ENCODE results near the gene FNDC3A. TPM values are rescaled to one million over a fixed set of nuclear protein-coding genes. Genes with fewer than 3 reads are reported as not detected.

FNDC3A gene, protein sequence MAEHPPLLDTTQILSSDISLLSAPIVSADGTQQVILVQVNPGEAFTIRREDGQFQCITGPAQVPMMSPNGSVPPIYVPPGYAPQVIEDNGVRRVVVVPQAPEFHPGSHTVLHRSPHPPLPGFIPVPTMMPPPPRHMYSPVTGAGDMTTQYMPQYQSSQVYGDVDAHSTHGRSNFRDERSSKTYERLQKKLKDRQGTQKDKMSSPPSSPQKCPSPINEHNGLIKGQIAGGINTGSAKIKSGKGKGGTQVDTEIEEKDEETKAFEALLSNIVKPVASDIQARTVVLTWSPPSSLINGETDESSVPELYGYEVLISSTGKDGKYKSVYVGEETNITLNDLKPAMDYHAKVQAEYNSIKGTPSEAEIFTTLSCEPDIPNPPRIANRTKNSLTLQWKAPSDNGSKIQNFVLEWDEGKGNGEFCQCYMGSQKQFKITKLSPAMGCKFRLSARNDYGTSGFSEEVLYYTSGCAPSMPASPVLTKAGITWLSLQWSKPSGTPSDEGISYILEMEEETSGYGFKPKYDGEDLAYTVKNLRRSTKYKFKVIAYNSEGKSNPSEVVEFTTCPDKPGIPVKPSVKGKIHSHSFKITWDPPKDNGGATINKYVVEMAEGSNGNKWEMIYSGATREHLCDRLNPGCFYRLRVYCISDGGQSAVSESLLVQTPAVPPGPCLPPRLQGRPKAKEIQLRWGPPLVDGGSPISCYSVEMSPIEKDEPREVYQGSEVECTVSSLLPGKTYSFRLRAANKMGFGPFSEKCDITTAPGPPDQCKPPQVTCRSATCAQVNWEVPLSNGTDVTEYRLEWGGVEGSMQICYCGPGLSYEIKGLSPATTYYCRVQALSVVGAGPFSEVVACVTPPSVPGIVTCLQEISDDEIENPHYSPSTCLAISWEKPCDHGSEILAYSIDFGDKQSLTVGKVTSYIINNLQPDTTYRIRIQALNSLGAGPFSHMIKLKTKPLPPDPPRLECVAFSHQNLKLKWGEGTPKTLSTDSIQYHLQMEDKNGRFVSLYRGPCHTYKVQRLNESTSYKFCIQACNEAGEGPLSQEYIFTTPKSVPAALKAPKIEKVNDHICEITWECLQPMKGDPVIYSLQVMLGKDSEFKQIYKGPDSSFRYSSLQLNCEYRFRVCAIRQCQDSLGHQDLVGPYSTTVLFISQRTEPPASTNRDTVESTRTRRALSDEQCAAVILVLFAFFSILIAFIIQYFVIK
- total RNA-seq = 34.6 and 37.9 TPM in 2 replicates

DNA sequence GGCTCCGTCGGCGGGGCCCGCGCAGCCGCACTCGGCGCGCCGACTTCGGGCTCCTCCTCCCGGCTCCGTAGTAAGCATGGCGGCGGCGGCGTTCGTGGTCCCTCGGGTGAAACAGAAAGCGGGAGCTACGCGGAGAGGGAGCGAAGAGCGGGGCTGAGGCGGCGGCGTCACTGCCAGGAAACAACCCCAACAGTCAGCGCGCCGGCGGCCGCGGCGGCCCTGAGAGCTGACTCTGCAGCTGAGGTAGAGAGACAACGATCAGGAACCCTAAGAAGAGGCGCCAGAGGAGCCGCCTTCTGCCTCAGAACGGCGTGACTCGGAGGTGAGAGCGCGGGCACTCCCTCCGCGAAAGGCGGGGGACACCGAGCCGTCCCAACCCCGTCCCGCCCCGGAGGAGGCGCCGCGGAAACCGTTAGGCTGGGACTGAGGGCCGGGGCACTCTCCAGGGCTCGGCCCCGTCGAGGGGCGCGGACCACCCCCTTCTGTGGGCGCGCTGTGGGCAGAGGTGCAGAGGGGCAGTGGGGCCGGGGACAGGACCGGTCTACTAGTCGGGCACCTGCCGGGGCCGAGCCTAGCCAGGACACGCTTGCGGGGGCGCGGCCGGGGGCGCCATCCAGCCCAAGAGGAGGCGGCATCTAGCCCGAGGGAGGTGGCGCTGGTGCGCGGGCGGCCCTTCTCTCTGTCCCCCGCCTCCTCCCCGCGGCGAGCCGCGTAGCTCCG lies at the start of gene FNDC3A:
Gene FNDC3A (plus strand): TSS at position 57 of the 720 bp plus-strand sequence. CDS start 30,279 bp downstream, outside the sequence.
- intact Hi-C loops (cut with micrococcal nuclease) = loop anchor here (1.0 to 10.0 kb wide), 25 partner anchors 92 to 1261 kb away; partner anchors contain the start of genes CAB39L, CDADC1, CYSLTR2 and EBPL

DNA sequence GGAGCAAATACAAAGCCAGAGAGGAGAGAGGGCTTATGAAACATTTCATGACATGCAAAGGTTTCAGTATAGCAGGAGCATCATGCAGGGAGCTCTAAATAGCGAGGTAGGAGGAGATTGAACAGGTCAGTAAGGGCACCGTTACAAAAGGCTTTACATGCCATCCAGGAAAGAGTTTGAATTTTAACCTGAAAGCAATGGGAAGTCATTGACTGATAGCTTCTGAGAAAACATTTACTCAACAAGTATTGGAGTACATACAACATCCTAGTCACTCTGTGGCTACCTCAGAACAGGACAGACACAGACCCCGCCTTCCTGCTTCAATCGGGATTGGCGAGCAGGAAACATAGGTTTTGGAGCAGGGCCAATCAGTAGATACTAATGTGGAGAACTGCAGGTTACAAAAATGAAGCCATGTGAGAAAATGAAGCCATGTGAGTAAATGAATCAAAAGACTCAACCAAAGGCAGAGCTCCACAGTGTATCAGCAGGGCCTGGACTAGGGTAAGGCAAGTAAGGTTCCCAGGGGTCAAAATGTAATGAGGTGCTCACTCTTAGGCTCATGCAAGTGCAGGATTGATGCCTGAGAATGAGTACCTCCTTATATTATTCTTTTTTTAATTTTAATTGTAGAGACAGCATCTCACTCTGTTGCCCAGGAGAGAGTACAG lies 46.8 kb upstream of the FNDC3A start:
- intact Hi-C loops (cut with micrococcal nuclease) = no loop called here

DNA sequence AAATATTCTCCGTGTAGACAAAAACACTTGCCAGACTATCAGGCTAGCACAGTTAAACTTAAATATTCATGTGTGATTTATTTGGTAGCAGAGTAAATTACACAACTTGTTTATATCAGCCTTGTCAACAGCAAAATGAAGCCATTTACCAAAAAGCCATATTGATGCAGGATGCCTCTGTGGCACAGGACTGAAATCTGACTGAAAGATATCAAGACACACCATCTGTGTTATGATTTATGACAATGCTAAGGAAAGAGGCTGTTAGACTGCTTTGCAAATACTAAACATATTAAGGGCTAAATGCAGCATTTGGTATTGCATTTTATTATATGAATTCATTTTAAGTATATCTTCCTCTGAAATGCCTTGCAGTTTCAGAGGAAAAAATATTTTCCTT lies 44.8 kb upstream of the FNDC3A start:
- intact Hi-C loops (cut with micrococcal nuclease) = no loop called here

DNA sequence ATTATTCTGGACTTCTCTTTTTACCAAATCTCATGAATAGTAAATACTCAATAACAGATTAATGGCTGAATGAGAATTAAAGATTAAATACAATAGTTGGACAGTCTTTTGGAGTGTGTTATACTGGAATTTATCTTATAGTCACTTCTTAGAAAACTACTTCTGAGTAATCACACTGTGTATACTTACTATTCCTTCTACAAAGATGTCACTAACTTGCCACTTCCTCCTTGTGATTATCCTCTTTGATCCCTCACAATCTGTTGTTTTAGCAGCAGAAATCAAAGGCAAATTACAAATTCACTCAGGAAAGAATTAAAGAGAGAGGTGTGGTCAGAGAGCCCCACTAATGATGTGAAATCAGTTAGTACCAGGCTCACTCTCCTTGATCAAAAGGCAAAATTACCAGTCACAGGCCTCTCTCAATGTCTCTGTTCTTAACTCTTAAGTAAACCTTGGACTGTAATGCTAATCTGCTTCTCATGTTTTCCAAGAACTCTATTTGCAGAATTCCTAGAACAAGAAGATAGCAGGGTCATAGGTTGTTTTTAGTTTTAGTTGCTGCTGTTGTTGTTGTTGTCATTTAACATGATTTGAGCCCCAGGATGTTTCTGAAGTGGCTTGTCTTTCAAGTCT lies 37.3 kb upstream of the FNDC3A start:
- intact Hi-C loops (cut with micrococcal nuclease) = loop anchor here (5.0 kb wide), 1 partner anchor 46 kb away; no protein-coding TSS in a partner anchor

DNA sequence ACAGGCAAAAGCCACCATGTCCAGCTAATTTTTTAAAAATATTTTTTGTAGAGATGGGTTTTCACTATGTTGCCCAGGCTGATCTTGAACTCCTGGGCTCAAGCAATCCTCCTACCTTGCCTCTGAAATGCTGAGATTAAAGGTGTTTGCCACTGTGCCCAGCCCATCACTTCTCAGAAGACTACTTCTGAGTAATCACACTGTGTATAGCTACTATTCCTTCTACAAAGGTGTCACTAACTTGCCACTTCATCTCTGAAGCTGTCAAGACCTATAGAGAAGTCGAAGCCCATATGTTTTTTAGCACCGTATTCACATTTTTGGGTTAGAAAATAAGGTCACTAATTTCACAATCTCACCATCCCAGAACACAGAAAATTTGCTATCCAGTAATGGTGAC lies 36.0 kb upstream of the FNDC3A start:
- intact Hi-C loops (cut with micrococcal nuclease) = loop anchor here (5.0 kb wide), 1 partner anchor 47 kb away; no protein-coding TSS in a partner anchor

DNA sequence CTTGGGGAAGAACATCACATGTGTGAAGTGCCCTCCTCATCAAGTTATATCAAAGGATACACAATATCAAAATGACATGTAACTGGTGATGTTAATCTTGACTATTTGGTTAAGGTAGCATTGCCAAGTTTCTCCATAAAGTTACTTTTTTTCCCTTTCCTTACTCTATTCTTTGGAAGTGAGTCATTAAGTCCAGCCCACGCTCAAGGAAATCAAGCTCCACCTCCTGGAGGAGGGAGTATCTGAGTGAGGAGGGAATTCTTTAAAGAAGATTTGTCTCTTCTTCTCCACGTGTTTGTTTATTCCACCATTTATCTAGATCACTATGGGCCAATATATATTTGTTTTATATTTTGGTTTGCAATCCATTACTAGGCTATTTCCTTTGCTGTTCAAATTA lies 33.6 kb upstream of the FNDC3A start:
- intact Hi-C loops (cut with micrococcal nuclease) = no loop called here

DNA sequence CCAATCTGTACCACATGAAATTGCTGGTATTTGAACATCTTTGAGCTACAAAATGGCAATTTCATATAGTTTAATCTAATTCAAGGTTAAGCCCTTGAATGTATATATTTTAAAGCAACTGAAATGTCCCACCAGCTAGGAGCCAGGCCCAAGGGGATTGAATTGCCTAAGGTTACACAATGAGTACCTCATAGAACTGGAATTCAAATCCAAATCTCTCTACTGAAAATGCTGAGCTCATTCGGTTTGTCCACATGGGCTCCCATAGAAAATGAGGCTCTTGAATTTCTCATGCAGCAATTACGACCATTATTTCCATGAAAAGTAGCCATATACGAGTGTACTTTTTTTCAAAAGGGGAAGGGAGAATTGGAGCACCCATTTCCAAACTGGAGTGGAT lies 31.5 kb upstream of the FNDC3A start:
- intact Hi-C loops (cut with micrococcal nuclease) = no loop called here

DNA sequence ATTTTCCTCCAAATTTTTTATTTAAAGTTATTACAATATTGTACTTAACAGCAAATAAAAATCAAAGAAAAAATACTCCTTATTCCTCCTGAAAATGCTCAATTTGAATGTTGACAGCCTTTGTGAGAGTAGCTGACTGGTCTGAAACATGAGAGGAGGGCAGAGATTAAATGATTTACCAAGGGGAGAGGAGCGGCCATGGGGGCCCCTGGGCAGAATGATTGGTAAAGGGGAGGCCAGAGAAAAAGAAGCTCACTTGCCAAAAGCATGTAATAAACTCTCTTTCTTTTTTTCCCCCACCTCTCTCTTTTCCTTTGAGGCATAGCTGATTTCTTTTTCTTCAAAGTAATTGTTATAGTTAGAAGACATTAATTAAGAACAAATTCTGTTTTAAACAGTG lies 30.1 kb upstream of the FNDC3A start:
- intact Hi-C loops (cut with micrococcal nuclease) = no loop called here

DNA sequence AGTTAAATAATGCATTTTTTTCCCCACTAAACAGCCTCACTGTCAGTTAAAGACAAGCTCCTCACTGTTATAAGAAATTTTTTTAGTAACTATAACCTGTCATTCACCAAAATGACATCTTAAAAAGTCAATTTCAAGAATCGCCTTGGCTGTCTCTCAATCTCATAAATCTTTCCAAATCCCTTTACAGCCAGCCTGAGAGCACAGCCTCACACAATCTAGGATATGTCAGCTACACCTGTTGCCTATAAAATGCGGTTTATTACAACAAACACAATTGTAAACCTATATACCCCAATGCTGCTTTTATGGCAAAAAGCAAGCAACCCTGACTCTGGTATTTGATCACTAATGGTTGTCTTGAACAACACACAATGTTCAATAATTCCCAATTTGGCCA lies 29.5 kb upstream of the FNDC3A start:
- intact Hi-C loops (cut with micrococcal nuclease) = no loop called here

DNA sequence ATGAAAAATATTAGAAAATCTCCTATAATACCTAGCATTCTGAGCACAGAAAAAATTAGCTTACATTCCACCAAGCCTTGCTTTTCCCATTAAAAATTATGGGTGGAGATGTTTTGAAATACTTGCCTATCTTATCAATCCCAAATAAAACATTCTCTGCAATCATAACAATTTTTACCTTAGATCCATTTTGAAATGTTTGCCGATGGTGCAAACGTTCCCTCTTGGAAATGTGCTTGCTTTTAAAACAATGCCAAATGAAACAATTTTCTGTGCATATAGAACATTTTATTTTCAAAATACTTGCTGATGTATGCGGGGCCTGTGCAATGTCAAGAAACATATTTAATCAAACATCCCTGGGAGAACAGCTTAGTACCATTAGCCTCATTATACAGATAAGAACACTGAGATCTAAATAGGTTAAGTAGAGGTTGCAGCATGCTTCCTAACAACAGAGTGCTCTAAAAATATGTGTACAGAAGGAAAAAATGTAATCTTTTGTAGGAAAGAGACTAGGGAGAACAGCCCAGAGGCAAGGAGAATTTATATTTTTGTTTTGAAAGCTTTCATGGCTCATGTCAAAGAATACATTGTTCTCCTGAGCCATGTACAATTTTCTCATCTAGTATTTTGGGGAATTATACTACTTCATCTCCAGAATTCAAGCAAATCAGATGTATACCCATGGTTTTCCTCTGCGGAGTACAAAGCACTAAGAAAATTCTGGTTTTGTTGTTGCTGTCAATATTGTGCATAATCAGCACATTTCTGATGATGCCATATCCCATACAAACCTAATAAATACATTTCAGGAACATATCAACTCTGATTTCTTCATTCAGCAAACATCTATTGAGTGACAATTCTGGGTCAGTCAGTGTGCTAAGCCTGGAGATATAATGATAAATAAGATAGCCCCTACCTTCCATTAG lies 25.9 kb upstream of the FNDC3A start:
- intact Hi-C loops (cut with micrococcal nuclease) = no loop called here

DNA sequence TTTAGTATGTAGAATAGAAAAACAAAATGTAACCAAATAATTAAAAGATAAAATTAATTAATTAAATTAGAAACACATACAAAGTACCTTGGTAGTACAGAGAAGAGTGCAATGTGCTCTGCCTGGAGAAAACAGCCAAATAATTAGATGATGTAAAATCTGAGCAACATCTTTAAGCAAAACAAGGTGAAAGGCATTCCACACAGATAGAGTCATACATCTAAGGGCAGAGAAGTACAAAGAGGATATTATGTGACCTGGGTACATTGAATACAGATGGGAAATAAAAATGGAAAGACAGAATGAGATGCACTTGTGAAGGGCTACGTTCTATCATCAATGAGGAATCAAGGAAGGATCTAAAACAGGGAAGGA lies 25.2 kb upstream of the FNDC3A start:
- intact Hi-C loops (cut with micrococcal nuclease) = no loop called here

DNA sequence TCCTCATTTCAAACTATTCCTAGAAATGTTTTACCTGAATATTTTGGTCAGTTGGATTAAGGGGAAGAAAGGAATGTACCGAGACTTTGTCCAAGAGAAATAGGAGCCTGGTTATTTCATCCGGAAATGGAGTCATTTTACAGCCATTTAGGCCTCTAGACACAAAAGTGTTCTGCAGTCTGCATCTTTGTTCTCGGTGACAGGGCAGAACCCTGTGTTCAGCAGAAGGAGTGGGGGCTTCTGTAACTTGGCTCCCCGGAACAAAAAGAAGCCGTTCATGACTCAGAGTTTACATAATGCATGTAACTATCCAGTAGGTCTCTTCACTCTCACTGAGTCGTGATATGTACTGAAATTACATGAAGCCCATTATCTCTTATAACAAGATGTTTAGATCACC lies 21.6 kb upstream of the FNDC3A start:
- intact Hi-C loops (cut with micrococcal nuclease) = no loop called here

DNA sequence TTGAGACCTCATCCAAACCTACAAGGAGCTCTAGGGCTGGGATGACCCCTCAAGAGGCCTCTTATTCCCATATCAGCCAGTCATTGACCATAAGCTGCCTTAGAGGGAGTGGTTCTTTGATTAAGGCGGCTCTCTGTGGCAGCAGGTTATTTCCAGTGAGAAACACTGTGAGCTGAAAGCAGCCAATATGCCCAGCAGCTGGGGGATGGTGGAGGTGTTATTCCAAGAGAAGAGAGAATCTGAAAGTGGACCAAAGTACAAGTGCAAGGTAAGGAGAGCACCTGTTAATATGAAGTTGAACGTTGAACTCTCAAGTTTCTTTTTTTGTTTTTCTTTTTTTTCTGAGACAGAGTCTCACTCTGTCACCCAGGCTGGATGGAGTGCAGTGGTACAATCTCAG lies 20.2 kb upstream of the FNDC3A start:
- intact Hi-C loops (cut with micrococcal nuclease) = no loop called here

DNA sequence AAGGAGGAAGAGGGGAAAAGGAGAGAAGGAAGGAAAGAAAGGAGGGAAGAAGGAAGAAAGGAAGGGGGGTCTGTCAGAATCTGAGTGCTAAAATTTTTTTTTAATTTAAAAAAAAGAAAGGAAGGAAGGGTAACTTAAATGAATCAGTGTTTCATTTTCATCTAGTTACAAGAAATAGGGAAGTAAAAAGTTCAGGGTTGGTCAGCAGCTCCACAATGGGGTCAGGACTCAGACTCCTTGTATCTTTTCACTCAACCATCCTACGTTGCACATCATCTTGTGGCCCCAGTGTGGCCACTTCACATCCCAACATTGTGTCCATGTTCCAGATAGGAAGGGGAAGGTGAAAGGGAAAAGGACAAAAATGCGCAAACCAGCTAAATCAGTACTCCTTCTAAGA lies 14.3 kb upstream of the FNDC3A start:
- intact Hi-C loops (cut with micrococcal nuclease) = no loop called here

DNA sequence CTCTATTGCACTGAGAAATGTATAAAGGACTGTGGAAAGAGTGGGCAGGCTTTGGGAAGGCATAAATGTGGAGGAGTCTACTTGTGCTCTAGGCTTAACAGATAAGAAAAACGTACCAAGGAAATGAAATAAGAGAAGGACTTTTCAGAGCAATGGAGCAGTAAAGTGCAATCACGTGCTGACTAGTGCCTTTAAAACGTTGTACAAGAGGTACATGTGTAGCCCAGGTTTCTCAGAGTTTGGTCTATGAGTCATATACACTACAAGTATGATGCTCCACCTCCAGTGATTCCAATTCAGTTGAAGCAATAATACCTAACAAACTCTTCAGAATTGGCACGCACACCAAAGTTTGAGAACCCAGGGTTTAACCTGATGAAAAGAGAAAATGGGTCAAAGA lies 13.4 kb upstream of the FNDC3A start:
- intact Hi-C loops (cut with micrococcal nuclease) = no loop called here

DNA sequence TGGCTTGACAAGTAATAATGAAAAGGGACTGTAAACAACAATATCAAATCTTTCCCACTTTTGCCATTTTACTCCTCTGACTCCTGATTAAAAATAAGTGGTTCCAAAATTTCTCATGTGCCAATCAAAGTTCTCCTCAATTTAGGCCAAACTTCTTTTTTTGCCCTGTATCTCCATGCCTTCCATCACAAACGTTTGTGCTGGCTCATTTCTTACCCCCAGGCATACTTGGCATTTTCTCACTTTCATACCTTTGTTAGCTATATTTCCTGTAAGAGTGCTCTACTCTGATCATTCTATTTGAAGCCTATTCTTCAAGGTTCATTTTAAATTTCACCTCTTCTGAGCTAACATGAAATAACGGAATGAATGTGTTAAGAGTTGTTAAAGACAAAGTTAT lies 10.0 kb upstream of the FNDC3A start:
- intact Hi-C loops (cut with micrococcal nuclease) = no loop called here

DNA sequence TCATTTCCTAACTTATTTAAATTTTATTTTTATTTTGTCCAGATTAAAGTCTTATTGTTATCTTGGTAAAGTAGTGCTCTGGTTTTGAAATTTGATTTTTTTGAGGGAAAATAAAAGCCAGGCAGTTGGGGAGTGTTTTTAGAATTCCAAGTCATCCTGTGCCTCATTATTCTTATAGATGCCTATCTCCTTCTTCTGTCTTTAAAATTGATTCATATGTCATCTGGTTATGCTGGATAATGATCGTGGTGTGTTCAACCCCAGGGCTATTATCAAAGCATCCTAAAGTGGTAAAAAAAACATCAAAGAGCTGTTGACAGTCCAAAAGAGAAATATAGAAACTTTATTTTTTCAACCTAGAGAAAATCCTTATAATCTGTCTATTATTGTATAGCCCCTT lies 6.0 kb upstream of the FNDC3A start:
- intact Hi-C loops (cut with micrococcal nuclease) = loop anchor here (10.0 kb wide), 2 partner anchors 175 to 1155 kb away; no protein-coding TSS in a partner anchor

DNA sequence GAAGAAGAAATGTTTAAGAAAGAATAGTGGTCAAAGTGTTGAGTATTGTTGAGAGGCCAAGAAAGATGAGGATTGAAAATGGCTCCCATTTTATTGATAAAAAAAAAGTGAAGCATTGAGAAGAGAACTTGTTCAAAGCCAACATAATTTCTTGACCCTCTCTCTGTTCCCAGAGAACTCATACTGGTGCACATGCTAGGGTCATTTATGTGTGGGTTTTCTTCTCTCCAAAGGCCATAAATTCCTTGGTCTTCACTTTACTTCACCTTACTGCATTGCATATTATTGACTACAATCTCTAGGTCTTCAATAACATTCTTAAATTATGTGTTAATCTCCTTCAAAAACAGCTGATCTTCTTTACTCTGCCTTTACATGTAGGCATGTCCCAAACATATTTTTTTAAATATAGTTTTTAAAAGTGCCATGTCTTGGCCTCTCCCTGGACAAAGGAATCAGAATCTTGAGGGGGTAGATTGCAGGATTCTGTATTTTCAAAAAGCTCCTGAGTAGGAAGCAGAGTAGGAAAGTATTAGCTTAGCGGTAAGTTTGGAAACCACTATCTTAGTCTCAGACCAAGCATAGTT lies 1.8 kb upstream of the FNDC3A start:
- intact Hi-C loops (cut with micrococcal nuclease) = loop anchor here (10.0 kb wide), 2 partner anchors 171 to 1151 kb away; no protein-coding TSS in a partner anchor
